D341Med (cell line): Measurements from ENCODE around the gene TMEM132C.
"Not testable (repeated sequence)": the region's sequence is repeated elsewhere in the genome, so short reads cannot be mapped to it uniquely, and the experiment has no call there.

Experiments
- DNase-seq: peaks from one replicate; pipeline ENCODE4 v3.0.0; 2012; ENCODE audit warnings: low spot score

TMEM132C gene

DNA sequence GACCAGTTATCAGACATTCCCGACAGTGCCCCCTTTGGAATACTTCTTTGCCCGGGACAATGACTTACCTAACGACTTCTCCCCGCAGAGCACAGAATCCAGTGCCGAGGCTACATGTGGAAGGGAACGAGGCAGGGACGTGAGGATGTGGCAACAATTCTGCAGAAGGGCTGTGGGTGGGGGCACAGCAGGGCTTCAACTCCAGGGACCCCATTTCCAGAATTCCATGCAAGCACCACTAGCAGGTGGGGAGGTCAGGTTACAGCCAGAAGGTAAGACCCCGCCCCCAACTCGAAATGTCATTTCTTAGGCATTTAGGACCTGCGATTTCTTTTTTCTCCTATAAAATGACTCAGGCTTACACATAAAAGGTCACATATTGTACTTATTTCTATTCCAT is 207.9 kb downstream of the TMEM132C start:
- no peak for DNase-seq

DNA sequence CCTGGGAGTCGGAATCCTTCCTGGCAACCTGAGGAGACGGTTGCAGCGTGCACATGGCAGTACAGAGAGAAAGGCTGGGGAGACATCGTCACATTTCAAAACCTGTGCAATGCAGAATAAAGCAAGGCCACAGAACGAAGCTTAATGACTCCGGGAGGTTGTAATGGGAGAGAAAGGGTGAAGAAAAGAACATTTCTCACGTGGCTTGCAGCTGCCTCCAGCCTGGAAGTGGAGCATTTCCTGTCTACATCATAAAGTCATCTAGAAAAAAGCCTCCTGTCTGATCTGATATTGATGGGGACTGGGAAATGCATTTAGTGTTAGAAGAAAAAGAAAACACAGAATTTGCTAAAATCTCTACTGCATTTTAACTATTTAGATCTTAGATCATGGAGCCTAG is 209.3 kb downstream of the TMEM132C start:
- DNase-seq: no peak

DNA sequence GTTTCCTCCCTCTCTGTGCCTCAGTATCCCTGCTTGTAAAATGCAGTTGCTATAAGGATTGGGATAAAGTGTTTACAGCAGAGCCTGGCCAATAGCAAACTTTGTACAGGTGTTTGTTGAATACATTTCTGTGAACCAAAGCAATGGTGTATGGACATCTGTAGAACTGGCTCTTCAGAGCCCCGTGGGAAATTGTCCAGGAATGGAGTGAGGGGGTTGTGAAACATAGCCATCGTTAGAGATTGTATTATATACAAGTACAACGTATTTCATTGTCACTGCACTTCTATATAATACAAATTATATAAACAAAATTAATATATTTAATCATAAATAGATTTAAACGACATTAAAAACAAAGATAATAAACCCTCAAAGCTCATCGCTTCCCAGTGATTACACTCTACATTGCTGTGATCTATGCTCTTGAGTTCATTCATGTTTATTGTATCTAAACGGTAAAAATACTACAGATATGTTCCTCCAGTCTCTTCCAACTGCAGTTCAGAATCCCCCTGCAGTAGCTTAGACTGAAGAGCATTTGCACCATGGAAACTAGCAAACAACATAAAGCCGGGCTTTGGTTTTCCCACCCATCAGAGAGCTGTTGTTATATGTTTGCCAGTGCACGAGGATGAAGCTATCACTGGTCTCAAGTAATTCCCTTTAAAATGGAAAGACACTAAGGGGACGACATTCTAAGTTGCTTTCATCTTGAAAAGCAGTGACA is 216.7 kb downstream of the TMEM132C start:
- DNase-seq: no peak

DNA sequence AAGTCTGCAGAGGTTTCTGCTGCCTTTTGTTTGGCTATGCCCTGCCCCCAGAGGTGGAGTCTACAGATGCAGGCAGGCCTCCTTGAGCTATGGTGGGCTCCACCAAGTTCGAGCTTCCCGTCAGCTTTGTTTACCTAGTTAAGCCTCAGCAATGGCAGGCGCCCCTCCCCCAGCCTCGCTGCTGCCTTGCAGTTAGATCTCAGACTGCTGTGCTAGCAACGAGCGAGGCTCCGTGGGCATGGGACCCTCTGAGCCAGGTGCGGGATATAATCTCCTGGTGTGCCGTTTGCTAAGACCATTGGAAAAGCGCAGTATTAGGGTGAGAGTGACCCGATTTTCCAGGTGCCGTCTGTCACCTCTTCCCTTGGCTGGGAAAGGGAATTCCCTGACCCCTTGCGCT is 230.4 kb downstream of the TMEM132C start:
- not testable (repeated sequence) for DNase-seq

DNA sequence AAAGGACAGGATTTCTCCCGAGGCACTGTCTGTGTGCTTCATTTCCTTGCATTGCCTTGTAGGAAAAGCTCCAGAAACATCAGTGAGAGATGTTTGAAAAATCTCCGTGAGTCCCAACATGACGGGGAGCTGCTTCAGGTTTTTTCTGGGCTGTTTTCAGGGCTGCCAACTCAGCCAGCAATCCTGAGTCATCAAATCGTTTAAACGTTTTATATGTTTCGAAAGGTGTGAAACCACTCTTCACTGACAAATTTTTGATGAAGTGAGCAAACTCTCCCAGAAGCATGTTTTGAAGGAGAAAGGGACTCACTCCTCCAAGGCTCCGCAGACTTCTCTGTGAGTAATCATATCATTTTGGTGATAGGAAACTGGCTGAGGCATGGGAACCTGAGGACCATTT is 240.5 kb downstream of the TMEM132C start:
- no peak for DNase-seq

DNA sequence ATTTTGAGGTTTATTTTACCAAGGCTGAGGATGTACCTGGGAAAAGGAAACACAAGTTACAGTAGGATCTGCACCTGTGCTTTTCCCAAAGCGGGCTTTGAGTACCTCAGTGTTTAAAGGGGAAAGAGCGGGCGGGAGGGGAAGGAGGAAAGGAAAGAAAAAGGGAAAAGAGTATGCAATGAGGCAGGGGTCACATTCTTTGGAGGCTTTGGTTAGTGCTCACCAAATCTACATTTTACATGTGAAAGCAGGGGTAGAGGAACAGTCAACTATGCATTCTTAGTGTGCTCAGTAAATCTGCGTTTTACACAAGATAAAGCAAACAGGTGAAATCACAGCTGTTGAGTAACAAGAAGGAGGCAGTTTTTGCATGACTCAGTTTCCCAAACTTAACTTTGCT is 242.2 kb downstream of the TMEM132C start:
- no peak for DNase-seq

DNA sequence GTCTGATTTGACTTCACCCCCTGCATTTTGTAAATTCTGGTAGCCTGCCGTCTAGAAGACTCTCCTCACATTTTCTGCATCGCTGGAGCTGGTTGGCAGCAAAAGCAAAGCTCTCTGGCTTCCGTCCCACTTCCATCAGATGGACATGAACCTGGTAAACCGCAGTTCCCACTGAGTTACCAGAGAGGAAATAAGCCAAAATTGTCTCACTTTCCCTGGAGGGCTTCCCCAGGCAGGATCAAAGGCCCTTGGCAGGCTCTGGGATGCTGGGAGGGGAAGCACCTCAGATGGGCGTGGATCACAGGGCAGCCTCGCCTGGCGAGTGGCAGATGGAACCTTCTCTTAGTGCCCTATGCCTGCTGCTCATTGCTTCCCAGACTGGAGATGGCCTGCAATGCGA is 243.5 kb downstream of the TMEM132C start:
- no peak for DNase-seq

DNA sequence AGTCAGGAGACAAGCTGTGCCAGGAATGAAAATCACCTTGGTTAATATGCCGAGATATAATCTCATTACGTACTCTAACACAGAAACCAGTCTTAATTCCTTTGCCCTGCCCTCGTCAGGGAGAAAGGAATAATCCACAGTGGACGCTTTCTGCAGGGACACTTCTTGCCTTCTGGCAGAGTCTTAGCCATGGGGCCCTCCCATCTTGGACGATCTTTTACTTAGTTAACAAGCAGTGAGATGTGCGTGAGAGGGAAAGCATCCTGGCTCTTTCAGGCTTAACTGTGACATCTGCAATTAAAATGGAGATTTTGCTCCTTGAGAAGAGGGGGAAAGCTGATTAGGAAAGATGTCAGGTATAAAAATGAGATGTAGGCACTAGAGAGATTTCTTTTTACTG is 246.4 kb downstream of the TMEM132C start:
- DNase-seq: peak; percentile 38

DNA sequence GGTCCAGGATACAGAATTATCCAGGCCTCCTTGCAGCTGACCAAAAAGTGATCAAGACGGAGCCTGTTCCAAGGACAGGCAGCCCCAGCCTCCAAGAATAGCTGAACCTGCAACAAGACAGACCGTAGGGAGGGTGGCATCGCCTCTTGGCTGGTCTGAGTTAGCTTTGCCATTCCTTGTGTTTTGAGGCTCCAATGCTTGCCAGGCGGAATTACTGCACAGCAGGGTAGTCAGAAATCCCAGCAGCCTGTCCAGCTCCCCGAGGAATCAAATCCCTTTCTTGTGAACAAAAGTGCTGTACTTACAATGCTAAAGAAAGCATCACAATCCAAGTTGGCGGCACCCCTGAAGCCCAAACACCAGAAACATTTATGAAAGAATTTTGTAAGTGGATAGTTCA is 246.9 kb downstream of the TMEM132C start:
- DNase-seq: peak; percentile 39

DNA sequence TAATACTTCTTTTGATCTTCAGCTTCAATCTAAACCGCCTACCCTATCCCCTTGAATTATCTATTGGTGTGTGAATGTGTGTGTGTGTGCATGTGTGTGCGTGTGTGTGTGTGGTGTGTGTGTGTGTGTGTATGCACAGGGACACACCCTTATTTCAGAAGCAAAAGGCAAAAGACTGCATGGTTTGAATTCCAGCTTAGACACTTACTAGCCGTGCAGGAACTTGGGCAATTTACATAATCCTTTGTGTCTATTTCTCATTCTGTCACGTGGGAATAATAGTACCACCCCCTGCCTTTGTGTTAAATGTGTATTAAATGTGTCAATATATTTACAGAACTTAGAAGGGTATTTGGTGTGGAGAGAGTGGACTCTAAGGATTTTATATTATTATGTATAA is 251.7 kb downstream of the TMEM132C start:
- DNase-seq: no peak

DNA sequence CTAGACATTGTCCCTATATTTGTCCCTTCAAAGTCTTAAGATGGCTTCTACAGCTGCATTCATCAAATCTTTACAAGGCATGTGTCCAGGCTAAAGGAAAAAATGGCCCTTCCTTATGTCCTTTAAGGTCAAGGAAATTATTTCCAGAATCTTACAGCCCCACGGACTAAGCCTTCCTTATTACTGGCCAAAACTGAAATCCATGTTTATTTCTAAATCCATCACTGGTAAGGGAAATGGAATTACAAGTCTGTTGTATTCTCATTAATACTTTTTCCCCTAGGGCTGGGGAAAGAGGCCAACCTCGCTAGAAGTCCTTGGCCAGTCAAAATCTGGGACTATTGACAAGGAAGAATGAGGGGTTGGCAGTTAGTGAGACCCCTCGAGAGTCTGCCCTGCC is 252.5 kb downstream of the TMEM132C start:
- no peak for DNase-seq

DNA sequence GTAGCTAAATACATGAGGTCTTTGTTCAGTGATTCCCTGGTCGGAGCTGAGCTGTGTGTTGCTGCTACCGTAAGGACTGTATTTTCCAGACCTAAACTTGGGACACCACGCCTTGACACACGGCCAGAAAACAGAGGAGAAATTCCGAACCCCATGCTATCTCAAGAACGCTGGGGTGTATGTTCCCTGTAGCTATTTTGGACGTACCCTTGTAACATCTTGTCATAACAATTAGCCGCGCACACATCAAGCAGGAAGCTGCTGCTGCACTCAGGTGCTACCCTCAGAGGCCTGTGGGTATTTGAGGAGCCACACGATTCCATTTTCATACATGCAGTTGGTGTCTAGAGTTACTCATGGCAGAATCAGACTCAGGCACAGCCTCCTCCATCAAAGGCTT is 255.0 kb downstream of the TMEM132C start:
- DNase-seq: no peak

DNA sequence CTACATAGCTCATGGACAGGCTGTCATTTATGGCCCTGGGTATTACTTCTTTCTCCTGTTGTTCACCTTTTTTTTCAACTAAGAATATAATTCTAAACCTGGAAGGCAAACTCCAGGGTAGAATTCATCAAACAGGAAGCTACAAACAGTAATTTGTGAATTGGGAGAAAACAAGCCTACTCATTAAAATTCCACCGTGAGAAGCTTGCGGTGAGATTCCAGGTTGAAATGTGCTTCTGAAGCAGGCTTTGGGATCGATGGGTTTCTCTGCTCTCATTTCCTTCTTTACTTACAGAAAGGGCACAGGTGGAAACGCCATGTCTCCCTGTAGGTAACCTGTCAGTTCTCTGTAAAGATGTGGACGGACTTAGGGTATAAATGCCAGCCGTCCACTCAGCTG is 257.5 kb downstream of the TMEM132C start:
- no peak for DNase-seq

DNA sequence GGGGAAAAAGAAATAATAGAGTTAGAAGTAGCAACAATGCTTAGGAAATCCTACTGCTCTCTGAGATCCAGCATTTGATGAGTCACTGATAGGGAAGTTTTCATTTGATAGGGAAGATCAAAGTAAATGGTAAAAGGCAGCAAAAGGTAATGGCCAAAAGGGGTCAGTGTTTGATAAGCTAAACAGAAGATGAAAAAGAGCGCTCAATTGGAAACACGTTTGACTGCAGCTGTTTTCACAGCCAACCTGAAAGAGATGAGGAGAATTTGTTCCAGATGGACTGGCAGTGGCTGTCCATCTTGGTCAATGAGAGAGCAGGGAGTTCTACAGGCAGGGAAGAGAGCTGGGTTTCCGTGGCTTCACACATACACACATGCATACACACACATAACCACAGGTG is 264.2 kb downstream of the TMEM132C start:
- DNase-seq: no peak

DNA sequence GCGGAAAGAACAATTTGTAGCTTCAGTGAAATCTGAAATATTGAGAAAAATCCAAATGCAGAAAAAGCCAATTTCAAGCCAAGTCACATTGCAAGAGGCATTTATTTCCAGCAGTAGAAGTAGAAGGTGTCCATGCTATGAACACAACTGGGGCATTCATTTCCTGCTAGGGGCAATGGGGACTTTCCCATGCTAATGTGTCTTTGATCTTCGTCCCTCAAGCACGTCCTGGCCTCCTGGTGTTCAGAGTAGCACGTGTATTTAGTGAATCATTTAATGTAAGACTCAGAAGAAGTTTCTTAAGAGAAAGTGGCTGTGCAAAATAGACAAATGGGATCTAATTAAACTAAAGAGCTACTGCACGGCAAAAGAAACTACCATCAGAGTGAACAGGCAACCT is 267.9 kb downstream of the TMEM132C start:
- no peak for DNase-seq

DNA sequence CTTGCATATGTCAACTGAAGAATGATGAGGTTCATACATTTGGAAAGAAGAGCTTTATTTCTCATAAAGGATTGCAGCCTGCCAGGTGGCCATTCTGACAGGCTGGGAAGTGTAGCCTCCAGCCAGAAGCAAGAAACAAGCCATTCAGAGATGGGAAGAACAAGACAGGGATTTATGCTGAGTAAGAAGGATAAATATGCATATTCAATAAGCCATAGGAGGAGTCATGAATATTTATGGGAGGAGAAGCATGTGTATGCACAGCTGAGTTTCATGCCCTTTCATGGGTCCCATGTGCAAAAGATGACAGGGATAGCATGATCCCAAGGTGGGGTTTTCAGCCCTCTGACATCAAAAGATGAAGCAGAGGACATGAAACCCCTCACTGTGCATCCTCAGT is 269.8 kb downstream of the TMEM132C start:
- DNase-seq: no peak

DNA sequence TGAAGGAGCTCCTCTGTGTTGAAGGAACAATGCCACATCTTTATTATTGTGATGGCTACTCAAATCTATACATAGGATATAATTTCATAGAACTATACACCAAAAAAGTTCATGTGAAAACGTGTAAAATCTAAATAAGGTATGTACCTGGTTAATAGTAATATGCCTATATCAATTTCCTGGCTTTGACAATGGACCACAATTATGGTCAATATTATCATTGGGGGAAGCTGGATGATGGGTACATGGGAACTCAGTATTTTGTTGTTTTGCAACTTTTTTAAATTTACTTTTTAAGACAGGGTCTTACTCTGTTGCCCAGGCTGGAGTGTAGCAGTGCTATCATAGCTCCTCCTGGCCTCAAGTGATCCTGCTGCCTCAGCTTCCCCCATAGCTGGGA is 270.7 kb downstream of the TMEM132C start:
- DNase-seq: no peak

DNA sequence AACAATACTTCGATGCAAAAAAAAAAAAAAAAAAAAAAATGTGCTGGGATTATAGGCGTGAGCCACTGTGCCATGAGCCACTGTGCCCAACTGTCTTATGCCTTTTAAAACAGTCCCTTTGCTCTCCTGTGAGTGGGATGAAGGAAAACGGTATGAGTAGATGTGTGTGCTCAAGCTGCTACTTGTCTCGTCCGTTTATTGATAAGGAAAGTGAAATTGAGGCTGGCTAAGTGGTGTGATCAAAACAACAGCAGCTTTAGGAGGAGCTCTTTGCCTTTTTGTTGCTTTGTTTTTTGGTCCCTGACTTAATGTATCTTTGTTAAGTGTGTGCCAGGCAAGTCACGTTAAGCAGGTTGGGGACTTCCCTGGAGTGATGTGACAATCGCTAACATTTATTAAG is 275.9 kb downstream of the TMEM132C start:
- no peak for DNase-seq

DNA sequence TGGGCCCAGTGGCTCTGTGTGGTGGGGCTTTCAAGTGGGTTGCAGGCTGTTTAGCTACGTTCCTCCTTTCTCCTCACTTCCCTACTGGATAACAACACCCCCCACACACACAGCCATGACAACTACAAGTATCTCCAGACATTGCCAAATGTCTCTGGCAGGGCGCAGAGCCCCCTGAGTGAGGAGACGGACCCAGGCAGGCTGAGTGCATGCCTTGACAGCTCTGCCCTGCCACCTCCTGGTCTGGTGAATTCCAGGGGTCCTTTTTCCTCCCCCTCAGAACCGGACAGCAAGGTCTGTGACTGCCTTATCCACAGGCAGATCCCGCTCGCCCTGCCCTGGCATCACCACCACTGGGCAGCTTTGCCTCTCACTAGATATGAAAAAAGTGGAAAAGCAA is 276.5 kb downstream of the TMEM132C start:
- no peak for DNase-seq

DNA sequence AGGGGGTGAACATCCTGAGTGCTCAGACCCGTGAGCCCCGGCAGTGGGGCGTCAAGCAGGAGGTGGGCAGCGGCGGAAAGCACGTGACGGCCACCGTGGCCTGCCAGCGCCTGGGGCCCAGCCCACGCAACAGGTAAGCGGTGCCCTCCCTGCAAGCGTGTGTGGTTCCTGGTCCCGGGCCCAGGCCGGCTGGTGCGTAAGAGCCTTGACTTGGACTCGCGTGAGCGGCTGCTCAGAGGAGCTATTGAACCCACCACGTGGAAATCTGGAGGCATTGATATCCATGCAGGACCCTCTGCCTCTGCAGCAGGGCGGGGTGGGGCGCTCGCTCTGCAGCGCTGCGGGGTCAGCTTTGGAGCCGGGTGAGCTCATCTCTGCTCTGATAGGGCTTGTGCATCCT is 277.0 kb downstream of the TMEM132C start:
- DNase-seq: no peak

DNA sequence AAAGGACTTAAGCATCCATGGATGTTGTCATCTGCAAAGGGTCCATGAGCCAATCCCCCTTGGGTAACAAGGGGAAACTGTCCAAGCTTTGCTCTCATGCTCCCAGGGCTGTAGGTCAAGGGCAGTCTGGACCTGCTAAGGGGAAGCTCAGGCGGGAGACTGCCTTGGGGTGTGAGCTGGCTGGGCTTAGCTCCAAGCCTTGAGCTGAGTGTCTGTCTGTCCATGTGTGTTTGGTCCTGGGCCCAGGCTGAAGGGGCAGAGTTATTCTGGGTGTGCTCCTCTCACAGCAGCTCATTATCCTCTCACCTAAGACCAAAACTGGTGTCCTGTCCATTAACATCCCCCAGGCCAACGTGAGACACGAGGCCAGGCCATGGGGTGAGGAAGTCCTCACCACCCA is 282.0 kb downstream of the TMEM132C start:
- DNase-seq: no peak

DNA sequence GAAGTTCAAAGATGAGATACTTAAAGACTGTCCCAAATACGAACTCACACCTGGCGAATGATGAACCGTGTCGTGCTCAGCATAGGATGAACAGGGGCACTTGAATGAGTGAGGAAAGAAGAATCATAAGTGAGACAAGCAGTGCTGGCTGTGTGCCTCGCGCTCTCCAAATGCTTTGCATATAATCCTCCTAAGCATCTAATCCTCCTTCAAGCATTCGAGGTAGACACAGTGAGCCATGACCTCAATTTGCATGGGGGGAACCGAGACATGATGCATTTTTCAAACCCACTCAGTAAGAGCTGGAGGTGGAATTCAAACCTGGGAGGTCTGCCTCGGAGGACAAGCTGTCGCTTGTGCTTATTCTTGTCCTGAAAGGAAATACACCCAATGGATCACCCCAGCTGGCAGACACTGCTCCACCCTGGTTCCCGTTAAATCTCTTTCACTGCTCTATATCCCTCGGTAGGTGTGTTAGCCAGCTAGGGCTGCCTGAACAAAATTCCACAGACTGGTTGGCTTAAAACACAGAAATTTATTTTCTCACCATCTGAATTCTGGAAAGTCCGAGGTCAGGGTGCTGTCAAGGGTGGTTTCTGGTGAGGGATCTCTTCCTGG is 282.7 kb downstream of the TMEM132C start:
- peak; percentile 71 for DNase-seq

DNA sequence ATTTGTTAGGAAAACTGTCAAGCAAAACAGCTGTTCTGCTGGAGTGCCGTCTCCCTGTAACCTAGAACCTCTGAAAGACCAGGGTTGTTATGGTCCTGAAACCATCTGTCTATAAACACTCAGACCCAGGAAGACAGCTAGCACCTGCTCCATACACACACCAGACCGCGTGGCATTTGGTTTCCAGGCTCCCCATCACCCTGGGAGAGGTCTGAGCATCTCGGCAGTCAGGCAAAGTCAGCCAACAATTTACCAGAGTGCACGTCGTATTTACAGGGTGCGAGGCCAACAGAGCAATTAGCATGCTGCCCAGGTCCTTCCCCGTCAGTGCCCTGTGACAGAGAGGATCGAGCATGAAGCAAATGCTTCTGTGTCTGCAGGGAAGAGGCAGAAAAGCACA is 284.3 kb downstream of the TMEM132C start:
- no peak for DNase-seq
